ENCODE results near the gene SLX9.

DNA sequence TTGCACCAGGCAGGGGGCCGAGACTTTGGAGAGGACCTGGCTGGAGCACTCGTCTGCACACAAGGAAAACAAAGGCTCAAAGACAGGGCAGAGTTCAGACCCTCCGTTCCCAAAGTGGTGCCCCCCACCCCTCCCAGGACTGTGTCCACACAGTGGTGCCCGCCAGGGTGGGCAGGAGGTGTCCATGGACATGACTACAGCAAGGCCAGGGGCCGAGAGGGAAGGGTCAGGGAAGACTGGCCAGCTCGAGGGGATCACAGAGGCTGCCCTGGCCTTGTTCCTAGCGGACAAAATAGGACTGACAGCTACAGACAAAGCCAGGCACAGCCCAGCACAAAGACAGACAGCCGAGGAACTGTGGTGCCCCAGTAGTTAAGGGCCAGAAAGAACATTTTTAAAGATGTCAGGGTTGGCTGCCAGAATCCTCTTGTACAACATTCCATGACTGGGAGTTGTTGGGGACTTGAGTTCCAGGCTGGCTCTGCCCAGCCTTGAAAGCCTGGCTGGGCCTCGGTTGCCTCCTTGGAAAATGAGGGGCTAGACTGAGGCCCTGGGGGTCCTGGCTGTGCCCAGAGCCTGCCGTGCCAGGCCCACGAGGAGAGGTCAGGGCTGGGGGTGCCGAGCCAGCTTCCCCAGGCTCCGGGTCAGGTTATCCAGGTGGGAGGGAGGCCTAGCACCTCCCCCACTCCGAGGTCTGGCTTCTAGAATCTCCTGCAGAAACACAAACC is 63.7 kb downstream of the SLX9 start:
- TF ChIP-seq, protein P1, sequence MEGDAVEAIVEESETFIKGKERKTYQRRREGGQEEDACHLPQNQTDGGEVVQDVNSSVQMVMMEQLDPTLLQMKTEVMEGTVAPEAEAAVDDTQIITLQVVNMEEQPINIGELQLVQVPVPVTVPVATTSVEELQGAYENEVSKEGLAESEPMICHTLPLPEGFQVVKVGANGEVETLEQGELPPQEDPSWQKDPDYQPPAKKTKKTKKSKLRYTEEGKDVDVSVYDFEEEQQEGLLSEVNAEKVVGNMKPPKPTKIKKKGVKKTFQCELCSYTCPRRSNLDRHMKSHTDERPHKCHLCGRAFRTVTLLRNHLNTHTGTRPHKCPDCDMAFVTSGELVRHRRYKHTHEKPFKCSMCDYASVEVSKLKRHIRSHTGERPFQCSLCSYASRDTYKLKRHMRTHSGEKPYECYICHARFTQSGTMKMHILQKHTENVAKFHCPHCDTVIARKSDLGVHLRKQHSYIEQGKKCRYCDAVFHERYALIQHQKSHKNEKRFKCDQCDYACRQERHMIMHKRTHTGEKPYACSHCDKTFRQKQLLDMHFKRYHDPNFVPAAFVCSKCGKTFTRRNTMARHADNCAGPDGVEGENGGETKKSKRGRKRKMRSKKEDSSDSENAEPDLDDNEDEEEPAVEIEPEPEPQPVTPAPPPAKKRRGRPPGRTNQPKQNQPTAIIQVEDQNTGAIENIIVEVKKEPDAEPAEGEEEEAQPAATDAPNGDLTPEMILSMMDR (IDR thresholded peaks at IDR 0.05) = no peak
- TF ChIP-seq POLR2A (IDR thresholded peaks at IDR 0.05) (no peak), POLR2AphosphoS5 (IDR thresholded peaks at IDR 0.05) (no peak)

All from breast epithelium (tissue), 3 donors.